ENCODE data around the gene ZNF578. TPM values are rescaled to one million over a fixed set of nuclear protein-coding genes. Genes with fewer than 3 reads are reported as not detected.
"Not testable (repeated sequence)": the region's sequence is repeated elsewhere in the genome, so short reads cannot be mapped to it uniquely, and the experiment has no call there.

Gene ZNF578
- total RNA-seq, 1 donor from 2014 or later = 28.4 TPM

DNA sequence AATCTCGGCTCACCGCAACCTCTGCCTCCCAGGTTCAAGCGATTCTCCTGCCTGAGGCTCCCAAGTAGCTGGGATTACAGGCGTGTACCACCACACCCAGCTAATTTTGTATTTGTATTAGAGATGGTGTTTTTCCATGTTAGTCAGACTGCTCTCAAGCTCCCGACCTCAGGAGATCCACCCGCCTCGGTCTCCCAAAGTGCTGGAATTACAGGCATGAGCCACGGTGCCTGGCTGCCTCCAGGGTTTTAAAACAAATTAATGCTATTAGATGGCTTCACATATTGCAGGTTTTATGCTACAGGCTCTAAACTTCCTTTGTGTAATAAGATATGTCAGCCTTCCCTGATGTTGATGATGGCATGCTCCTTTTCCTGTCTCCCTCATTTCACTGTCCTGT lies 108.3 kb downstream of the ZNF578 start:
- DNase-seq = not testable (repeated sequence)

Other genes with a start within 250 kb of the ZNF578 start
- 19.8 TPM for gene ZNF766, start 184.0 kb upstream of the ZNF578 start, total RNA-seq
- gene ZNF480, start 156.4 kb upstream of the ZNF578 start, total RNA-seq = 9.4 TPM
- 17.8 TPM for gene ZNF610, start 117.3 kb upstream of the ZNF578 start, total RNA-seq
- gene ZNF880, start 83.6 kb upstream of the ZNF578 start, total RNA-seq = 93.4 TPM
- gene ZNF528, start 55.7 kb upstream of the ZNF578 start, total RNA-seq = 57.9 TPM
- 2.8 TPM for gene ZNF534, start 24.4 kb upstream of the ZNF578 start, total RNA-seq
- gene ZNF808, start 74.1 kb downstream of the ZNF578 start, total RNA-seq = 23.9 TPM
- 27.3 TPM for gene ZNF701, start 116.7 kb downstream of the ZNF578 start, total RNA-seq
- 49.4 TPM for gene ZNF83, start 184.8 kb downstream of the ZNF578 start, total RNA-seq

Data from occipital lobe (tissue), 2 donors.